ENCODE measurements around the gene NUP98.

Gene NUP98

DNA sequence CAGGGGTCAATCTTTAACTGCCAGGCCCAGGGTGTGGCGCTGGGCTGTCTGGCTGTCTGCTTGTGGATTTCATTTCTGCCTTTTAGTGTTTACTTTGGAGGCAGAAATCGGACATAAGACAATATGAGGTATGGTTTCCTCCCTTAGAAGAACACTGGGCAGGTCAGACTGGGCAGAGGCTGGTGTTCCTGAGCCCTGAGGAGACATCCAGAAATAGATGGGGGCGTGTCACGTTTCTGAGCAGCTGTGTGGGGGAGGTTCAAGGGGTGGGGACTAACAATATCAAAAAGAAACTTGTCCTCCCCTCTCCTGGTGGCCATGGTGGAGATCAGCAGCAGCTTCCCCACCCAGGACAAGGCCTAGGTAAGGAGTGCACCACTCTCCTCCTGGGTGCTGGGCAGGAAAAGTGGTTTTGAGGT lies 152.5 kb downstream of the NUP98 start, which contains the start of gene ART1:
Gene ART1, plus strand, starts transcription at position 312 of the 419 bp plus-strand sequence. CDS start 14,086 bp downstream, outside the sequence.
- TF ChIP-seq, protein P1, sequence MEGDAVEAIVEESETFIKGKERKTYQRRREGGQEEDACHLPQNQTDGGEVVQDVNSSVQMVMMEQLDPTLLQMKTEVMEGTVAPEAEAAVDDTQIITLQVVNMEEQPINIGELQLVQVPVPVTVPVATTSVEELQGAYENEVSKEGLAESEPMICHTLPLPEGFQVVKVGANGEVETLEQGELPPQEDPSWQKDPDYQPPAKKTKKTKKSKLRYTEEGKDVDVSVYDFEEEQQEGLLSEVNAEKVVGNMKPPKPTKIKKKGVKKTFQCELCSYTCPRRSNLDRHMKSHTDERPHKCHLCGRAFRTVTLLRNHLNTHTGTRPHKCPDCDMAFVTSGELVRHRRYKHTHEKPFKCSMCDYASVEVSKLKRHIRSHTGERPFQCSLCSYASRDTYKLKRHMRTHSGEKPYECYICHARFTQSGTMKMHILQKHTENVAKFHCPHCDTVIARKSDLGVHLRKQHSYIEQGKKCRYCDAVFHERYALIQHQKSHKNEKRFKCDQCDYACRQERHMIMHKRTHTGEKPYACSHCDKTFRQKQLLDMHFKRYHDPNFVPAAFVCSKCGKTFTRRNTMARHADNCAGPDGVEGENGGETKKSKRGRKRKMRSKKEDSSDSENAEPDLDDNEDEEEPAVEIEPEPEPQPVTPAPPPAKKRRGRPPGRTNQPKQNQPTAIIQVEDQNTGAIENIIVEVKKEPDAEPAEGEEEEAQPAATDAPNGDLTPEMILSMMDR (IDR thresholded peaks at IDR 0.05) = no peak

DNA sequence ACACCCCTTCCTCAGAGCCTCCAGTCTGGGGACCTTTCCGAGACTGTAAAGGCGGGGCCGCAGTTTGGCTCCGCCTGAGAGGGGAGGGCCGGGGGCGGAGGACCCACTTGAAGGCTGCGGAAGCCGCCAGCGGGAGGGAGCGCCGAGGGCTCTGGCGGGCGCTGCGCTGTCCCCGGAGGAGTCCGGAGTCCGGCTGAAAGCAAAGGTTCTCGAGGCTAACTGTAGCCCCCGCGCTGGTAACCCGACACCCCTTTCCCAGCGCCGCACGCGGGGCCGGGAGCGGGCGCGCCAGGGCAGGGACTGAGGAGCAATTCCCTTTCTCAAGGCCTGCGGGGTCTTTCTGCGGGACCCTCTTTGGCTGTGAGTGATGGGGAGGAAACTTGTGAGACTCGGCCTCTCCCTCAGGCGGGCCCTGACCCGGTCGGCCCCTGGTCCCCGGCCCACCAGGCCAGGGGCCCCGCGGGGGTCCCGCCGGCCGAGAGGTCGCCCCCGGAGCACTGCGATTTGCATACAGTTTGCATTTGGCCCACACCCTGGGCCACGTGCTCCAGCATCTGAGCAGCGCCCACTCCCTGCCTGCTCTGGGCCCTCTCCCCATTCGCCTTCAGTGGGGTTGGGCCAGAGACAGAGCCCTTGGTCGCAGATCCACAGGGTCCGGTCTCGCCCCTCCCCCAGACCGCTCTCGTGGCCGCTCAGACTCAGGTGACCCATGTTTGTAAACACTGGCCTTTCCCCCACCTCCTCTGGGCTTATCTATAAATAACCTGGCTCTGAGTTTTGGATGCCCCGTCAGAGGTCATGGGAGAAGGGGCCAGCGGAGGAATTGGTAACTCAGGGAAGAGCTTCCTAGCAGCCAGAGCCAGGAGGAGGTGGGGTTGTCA lies 155.0 kb downstream of the NUP98 start:
- TF ChIP-seq, protein P1 (IDR thresholded peaks at IDR 0.05) = no peak

DNA sequence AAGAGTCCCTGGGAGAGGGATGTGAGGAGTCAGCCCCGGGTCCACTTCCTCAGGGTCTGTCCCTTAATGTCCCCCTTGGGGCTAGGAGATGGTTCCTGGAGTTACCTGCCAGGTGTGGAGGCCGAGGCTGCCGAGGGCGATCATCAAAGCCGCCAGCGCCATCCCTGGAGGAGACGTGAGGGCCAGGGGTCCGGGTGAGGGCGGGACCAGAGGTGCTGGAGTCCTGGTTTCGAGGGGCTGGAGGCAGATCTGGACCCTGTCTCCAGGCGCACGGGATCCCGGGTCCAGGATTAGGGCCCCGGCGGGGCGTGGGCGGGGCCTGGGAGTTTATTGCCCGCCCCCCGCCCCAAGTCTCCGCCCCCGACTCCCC lies 155.7 kb downstream of the NUP98 start, which contains the start of gene ART5:
Gene ART5, minus strand, starts transcription at position 292 of the 370 bp plus-strand sequence. Its CDS starts 130 bp downstream, at position 162.
- TF ChIP-seq, protein P1 (IDR thresholded peaks at IDR 0.05) = no peak

DNA sequence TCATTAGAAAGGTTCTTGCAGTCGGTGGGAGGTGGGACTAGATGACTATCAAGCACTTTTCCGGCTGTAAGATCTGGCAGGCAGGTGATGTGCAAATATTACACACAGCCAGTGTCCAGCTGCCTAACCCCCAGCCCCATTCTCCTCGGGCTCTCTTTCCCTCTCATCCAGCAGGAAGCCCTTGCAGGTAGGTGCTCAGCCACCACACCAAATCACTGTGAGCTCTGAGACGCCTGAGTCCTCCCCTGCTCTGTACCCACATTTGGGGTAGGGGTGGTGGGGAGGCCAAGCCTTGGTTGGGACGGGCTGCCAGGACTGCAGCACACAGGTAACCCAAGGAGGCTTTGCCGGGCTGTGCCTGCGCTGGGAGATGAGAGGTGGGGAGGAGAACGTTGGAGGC lies 156.2 kb downstream of the NUP98 start:
- TF ChIP-seq, protein P1 (IDR thresholded peaks at IDR 0.05) = no peak

DNA sequence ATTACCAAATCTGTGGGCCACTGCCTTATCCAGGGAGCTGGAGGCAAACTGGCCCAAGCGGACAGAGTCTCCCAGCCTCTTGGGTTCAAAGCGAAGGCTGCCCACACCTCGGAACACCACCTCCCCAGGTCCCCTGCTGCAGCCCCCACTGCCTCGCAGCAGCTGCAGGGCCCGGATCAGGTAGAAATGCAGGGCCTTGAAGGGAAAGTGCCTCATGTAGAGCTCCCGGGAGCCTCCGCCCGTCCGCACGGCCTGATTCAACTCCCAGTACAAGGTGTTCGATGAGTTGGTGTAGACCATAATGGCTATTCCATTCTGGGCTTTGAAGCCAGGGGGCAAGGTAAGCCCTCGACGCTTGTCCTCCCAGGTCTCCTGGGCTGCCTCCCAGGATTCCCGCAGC lies 157.5 kb downstream of the NUP98 start:
- TF ChIP-seq, protein P1 (IDR thresholded peaks at IDR 0.05) = no peak

DNA sequence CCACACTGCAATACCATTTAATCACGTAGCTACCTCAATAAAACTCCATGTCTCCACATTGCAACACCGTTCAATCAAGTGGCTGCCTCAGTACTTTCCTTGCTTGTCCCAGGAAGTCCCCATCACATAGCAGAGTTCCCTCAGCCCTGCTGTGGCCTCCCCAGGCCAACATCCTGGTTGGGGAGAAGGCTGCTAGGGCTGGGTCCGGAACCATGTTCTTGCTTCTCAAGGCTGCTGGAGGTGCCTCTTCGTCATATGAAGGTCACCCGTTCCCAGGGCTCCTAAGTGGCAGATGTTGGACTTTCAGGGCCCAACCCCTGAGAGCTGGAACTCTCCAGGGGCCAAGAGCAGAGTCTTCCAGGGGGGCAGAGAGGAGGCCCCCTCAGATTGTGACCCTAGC lies 158.8 kb downstream of the NUP98 start:
- TF ChIP-seq, protein P1 (IDR thresholded peaks at IDR 0.05) = no peak

DNA sequence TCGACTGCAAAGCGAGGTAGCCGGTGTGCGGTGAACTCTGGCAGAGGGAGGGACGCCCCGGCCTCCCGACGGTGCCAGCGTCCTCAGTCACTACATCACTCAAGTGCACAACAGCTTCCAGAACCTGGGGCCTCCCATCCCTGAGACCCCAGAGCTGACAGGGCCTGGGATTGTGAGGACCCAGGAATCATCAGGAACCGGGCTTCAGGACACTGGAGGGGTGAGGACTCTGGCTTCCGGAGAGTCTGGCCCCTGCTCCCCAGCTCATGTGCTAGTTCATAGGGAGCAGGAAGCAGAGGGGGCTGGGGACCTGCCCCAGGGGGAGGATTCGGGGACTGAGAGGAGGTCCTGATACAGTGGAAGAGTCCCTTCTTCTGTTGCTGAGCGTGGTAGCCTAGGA lies 160.2 kb downstream of the NUP98 start:
- TF ChIP-seq, protein P1 (IDR thresholded peaks at IDR 0.05) = no peak
